HG03442 (cell line): ENCODE results near the gene RELA.

ENCODE experiments used
- ATAC-seq: cut with Tn5 transposase; IDR thresholded peaks from one replicate; pipeline ENCODE4 v1.9.1; 2021; ENCODE audit warnings: mild to moderate bottlenecking, moderate library complexity; ENCODE audit not compliant: unreplicated experiment

RELA gene

DNA sequence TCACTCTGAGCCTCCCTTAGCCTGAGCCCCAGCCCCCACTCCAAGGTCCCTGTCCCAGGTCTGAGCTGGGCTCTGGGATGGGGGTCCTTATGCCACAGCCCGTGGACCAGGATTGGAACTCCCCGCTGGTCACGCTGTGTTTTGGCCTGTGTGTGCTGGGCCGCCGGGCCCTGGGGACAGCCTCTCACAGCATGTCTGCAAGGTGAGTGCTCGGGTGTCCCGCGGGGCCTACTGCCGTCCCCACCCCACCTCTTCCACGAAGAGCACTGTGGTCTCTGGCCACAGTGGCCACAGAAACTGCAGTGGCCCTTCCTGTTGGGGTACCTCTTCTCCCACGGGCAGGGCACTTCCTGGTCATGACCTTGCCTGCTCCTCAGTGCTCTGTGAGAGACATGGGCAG is 28.3 kb downstream of the RELA start:
- ATAC-seq: no peak

DNA sequence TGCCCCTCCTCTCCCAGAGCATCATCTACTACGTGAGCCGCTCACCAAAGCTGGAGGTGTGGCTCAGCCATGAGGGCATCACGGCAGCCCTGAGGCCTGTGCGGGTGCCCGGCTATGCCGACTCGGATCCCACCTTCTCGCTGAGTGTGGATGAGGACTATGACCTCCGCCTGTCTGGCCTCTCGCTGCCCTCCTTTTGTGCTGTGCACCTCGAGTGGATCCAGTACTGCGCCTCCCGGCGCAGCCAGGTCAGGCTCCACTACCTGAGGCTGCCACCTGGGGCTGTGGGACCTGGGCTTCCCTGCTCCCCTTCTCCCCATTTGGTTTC is 28.6 kb downstream of the RELA start:
- ATAC-seq: no peak

DNA sequence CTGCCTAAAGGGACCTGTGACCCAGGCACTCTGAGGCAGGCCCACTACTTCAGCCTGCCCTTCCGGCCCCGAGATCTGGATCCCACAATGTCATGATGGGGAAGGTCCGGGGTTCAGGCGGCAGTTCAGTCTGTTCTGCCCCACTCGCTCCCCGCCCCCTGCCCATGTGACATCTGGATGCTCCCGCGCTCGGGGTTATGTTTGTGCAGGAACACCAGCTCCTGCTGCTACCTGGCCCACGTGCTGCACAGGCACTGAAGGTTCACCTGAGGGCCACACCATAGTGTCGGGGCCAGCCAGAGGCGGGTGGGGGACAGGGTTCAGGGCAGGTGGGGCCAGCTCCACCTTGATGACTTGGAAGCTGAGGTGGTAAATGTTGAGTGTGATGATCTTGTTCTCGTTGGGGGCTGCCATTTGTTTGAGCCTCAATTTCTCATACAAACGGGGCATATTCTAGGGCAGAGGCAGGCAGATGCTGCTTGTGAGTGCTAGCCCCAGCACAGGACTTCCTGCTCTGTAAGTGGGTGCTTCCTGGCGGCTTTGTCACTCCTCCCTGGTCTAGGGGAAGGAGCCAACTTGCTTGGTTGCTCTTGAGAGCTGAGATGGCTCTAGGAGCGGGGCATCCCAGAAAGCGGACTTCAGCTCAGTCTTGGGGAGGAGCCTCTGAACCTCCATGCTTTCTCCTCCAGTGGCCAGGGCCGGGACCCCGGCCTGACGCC is 29.2 kb downstream of the RELA start:
- ATAC-seq: no peak

DNA sequence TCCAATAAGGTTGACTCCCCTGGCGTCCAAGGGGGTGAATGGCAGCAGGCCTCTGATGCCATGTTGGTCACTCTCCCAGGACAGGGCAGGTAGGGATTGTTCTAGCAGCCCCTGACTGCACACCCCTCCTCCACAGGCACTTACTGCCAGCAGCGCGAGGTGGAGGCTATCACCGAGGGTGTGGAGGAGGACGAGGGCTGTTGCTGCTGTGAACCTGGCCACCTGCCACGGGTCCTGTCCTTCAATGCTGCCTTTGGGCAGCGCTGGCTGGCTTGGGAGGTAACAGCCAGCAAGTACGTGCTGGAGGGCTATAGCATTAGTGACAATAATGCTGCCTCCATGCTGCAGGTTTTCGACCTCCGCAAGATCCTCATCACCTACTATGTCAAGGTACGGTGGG is 32.5 kb downstream of the RELA start:
- ATAC-seq: no peak

DNA sequence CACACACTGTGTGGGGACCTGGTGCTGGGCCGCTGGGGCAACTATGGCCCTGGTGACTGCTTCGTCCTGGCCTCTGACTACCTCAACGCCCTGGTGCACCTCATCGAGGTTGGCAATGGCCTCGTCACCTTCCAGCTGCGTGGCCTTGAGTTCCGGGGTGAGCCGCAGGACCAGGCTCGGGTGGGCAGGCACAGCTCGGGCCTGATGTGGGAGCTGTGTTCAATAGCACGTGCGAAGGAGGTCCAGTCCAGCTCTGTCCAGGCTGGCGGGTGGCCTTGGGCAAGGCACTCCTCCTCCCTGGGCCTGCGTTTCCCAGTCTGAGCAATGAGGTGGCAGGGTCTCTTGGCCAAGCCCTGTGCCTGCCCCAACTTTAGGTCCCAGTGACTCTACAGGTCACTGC is 33.1 kb downstream of the RELA start:
- no peak for ATAC-seq

DNA sequence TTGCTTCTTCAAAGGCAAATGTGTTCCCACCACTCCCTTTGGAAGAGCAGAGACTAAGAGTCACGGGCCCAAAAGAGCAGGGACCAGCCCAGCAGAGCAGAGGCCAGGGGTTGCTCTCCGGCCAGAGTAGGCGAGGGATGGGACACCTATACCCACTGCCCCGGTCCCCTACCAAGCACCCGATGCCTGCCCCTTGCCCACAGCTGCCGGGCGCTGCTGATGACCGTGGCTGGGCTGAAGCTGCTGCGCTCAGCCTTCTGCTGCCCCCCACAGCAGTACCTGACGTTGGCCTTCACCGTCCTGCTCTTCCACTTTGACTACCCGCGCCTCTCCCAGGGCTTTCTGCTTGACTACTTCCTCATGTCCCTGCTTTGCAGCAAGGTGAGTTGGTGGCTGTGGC is 35.5 kb downstream of the RELA start:
- ATAC-seq: no peak

DNA sequence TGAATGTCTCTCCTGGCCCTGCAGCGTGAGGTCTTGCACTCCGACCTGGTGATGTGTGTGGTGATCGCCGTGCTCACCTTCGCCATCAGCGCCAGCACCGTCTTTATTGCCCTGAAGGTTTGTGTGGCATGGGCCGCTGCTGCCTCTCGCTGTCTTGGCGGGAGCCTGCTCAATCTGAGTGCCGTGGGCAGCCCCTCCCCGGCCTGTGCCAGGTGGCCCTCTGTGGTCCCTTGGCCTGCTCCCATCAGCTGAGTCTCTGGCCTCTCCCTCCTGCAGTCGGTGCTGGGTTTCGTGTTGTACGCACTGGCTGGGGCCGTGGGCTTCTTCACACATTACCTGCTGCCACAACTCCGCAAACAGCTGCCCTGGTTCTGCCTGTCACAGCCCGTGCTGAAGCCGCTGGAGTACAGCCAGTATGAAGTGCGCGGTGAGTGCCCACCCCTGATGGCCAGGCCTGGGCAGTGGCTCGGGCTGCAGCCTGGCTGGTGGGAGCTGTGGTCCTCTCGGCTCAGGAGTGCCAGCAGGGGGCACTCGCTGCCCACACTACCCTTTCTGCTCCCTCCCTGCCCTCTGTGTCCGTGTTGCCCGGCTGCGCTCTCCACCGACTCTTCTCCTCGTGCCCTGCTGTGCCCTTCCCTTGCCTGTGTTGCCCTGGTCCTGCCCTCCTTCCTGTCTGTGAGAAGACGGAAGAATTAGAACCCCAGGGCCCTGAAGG is 36.9 kb downstream of the RELA start:
- no peak for ATAC-seq

DNA sequence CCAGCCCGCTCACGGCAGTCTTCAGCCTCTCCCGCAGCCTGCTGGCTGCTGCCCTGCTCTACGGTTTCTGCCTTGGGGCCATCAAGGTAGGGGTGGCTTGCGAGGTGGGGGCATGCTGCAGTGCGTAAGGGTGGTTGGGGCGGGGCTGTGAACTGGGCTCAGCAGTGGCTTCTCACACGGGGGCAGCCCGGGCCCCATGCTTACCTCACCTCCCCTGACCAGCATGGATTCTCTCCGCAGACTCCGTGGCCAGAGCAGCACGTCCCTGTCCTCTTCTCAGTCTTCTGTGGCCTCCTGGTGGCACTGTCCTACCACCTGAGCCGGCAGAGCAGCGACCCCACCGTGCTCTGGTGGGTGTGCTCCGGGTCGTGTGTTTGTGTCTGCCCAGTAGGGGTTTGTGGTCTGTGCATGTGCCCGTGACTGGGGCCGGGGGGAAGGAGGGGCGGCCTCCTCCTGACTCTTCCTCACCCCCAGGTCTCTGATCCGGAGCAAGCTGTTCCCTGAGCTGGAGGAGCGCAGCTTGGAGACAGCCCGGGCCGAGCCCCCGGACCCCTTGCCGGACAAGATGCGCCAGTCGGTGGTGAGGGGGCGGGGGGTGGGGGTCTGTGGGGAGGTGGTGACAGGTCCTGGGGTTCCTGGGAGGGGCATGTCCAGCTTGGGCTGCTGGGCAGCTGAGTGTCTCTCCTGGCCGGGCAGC is 37.6 kb downstream of the RELA start:
- no peak for ATAC-seq

DNA sequence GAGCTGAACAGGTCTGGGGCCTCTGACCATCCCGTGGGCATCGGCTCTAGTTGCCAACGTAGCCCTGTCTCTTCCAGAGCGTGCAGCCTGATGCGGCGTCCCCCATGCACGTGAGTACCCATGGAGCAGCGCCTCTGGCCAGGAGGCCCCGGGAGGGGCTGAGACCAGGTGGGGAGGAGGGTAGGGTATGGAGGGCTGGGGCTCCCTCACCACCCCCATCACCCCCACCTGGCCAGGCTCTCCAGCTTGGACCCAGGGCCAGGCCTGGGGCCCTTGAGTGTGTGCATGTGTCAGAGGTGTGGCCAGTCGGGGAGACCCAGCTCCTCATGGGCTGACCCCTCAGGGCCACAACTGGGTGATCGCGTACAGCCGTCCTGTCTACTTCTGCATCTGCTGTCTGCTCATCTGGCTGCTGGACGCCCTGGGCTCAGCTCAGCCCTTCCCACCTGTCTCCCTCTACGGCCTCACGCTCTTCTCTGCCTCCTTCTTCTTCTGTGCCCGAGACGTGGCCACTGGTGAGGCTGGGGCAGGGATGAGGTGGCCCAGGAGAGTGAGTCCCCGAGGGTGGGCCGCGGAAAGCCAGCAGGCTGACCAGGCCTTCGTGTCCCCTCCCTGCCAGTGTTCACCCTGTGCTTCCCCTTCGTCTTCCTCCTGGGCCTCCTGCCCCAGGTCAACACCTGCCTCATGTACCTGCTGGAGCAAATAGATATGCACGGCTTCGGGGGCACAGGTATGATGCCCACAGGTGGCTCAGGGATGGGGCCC is 38.7 kb downstream of the RELA start:
- no peak for ATAC-seq

DNA sequence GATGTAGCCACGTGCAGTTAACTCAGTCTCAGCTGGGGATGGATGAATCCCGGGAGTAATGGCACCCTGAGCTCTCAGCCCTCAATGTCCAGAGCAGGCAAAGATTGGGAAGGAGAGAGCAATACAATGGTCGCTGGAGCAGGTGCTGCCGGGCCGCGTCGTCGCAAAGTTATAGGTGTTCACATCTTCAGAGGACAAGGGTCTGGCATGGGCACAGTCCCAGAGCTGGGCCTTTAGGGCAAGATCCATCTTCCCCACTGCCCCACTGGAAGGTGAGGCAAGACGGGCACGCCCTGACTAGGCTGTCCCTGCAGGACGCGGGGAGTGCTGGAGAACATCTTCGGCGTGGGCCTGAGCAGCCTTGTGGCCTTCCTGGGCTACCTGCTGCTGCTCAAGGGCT is 39.5 kb downstream of the RELA start:
- no peak for ATAC-seq

DNA sequence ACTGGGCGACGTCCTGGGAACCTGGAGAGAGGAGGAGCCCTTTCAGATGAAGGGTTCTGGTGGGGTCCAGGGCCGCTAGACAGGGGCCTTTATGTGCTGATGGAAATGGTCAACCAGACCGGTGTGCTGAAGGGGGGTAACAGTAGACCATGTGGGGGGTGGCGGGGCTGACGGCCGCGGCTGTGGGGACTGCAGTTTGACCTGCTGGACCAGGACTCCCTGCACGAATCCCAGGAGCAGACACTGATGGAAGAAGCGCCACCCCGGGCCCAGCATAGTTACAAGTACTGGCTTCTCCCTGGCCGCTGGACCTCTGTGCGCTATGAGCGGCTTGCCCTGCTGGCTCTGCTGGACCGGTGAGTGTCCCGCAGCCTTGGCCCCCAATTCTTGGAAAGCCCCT is 40.7 kb downstream of the RELA start:
- ATAC-seq: no peak

DNA sequence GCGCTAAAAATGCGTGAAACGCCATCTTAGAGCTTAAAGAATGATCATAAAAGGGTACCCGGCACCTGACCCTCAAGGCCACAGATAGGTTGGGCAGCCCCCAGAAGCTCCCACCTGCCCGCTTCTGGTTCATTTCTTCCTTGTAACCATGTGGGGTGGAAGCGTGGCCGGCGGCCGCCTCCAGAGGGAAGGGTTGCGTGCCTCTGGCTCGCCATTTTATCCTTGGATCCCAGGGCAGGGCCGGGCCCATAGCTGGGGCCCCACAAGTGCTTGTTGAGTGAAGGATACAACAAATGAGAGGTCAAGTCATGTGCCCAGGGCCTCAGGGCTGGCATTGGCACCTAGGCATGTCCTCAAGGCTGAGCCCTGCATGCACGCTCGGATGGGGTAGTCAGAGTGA is 41.3 kb downstream of the RELA start:
- ATAC-seq: no peak

DNA sequence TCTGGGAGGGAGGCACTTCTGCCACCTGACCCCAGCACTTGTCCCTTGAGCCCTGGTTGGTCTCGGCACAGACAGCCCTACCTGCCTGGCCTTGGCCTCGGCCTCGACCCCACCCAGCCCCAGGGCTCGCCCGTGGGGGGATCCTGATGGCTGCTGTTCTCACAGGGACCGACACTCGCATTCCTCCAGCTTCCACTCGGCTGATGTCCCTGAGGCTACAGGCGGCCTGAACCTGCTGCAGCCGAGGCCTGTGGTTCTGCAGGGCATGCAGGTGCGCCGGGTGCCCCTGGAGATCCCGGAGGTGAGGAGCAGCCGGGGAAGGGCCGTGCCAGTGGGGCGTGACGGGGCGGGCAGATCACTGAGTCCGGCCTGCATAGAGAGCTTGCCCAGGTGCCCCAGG is 42.0 kb downstream of the RELA start:
- ATAC-seq: no peak

DNA sequence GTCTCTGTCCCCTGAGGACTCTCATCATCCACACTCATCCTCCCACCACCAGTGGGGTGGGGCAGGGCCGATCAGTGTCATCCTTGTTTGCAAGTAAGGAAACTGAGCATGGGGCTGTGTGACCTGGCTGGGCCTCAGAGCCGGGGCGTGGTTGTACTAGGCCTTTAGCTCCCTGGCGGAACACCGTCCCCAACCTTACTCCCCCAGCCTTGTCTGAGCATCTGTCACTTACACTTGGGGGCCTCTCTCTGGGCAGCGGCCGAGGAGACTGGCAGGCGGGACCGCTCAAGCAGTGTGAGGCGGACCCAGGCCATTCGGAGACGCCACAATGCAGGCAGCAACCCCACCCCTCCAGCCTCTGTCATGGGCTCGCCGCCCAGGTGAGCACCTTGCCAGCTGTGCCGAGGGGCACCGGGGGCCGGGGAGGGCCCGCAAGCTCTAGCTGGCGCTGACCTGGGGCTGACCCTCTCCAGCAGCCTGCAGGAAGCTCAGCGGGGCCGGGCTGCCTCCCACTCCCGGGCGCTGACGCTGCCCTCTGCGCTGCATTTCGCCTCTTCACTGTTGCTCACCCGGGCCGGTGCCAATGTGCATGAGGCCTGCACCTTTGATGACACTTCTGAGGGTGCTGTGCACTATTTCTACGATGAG is 43.3 kb downstream of the RELA start:
- no peak for ATAC-seq

DNA sequence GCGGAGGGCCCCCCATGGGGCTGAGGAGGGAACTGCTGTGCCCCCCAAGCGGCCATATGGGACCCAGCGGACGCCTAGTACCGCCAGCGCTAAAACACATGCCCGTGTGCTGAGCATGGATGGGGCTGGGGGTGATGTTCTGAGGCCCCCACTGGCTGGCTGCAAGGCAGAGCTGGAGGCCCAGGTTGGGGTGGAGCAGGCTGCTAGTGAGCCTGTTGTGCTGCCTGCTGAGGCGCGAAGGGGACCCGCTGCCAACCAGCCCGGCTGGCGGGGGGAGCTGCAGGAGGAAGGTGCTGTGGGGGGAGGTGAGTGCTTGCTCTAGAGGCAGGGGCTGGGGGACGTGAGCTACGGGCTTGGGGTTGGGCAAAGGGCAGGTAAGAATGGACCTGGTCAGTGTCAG is 44.0 kb downstream of the RELA start:
- no peak for ATAC-seq

DNA sequence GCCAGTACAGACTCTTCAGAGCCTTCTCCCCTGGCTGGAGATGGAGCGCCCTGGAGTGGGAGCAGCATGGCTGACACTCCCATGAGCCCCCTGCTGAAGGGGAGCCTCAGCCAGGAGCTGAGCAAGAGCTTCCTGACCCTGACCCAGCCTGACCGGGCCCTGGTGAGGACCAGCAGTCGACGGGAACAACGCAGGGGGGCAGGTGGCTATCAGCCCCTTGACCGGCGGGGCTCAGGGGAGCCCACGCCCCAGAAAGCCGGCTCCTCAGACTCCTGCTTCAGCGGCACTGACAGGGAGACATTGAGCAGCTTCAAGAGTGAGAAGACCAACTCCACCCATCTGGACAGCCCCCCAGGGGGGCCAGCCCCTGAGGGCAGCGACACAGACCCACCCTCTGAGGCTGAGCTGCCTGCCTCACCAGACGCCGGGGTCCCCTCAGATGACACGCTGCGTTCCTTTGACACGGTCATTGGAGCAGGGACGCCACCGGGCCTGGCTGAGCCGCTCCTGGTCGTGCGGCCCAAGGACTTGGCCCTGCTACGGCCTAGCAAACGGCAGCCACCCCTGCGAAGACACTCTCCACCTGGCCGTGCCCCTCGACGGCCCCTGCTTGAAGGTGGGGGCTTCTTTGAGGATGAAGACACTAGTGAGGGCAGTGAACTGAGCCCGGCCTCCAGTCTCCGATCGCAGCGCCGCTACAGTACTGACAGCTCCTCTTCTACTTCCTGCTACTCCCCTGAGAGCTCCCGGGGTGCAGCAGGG is 44.5 kb downstream of the RELA start:
- ATAC-seq: no peak

DNA sequence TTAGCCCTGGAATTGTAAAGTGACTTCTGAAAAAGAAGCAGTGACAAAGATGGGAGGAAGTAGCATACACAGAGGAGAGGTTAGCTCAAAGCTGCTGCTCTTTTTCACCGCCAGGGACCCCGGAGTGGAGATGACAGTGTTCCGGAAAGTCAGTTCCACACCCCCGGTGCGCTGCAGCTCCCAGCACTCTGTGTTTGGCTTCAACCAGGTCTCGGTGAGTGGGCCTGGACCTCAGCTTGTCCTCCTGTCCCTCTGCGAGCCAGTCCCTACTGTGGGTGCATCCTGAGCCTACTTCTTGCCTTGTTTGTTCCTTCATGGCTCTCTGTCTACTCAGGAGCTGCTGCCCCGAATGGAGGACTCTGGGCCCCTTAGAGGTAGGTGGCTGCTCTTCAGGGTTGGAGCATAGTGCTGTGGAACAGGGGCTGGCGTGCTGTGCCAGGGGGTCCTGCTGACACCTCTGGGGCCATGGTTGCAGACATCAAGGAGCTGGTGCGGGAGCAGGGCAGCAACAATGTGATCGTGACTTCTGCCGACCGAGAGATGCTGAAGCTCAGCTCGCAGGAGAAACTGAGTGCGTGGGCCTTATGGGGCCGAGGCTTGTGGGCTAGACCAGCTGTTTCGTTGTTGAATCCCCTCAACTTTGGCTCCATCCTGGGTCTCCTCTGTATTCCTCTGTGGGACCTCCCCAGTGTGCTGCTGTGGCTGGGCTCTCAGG is 45.4 kb downstream of the RELA start:
- no peak for ATAC-seq

DNA sequence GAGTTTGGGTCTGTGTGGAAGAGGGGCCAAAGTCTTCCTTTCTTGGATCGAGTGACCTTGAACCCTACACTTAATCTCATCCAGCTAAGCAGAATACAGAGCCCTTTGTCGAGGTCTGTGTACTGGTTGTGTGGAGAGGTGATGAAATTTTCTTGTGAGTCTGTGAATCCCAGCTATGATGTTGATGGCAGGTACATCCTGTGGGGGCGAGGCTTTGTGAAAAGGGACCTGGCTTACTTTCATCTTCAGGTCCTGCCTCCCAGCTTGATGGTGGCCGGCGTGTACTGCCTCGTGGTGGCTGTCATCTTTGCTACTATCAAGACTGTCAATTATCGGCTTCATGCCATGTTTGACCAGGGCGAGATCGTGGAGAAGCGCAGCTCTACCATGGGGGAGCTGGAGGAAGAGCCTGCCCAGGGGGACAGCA is 46.1 kb downstream of the RELA start:
- ATAC-seq: no peak

DNA sequence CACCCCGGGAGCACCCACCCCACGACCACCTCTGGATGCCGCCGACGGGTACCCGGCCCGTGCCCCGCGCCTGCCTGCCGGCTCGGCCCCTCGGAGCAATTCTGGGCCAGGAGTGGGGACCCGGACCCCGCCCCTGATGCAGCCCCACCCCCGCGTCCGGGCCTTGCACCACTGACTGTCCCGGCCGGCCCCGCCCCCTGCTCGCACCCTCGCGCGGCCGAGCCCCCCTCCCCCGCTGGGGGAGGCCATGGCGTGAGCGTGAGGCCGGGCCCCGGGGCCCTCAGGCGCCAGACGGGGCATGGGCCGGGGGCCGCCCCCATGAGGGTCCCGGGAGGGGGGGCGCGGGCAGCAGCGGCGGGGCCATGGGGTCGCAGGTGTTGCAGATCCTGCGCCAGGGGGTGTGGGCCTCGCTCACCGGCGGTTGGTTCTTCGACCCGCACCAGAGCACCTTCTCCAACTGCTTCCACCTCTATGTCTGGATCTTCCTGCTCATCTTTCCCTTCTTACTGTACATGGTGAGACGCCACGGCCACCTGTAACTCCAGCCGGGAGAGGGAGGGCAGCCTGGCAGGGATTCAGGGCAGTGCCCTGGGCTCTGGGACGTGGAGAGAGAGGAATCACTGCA is 46.7 kb downstream of the RELA start:
- ATAC-seq: peak; percentile 7
